ENCODE measurements around the gene SST.

DNA sequence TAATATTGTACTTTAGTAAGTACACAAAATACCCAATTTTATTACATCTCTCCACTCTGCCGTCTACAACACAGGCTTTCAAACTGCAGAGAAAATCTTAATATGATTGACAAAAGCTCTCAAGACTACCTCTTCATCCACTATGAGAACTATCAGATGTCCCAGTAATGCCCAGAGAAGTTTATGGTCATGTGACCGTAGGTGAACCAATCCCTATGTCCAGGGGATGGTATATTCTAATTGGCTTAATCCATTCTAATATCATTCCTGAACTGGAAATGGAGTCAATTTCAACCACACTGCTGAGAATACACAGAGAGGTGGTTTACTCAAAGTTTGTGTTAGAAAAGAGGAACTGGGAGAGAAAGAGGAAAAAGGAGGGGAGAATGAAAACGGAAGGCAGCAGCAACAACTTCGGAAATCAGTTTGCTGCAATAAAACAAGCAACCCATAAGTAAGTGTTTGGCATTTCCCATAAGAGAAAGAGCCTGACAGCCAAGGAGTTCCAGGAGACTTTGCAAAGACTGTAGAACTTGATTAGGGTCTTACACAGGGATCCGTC is 7.3 kb downstream of the SST start:
- TF ChIP-seq, protein P1, sequence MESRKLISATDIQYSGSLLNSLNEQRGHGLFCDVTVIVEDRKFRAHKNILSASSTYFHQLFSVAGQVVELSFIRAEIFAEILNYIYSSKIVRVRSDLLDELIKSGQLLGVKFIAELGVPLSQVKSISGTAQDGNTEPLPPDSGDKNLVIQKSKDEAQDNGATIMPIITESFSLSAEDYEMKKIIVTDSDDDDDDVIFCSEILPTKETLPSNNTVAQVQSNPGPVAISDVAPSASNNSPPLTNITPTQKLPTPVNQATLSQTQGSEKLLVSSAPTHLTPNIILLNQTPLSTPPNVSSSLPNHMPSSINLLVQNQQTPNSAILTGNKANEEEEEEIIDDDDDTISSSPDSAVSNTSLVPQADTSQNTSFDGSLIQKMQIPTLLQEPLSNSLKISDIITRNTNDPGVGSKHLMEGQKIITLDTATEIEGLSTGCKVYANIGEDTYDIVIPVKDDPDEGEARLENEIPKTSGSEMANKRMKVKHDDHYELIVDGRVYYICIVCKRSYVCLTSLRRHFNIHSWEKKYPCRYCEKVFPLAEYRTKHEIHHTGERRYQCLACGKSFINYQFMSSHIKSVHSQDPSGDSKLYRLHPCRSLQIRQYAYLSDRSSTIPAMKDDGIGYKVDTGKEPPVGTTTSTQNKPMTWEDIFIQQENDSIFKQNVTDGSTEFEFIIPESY (IDR thresholded peaks at IDR 0.05; ENCODE audit: extremely low read depth, insufficient replicate concordance, low read length) = no peak
- TF ChIP-seq, protein P2, sequence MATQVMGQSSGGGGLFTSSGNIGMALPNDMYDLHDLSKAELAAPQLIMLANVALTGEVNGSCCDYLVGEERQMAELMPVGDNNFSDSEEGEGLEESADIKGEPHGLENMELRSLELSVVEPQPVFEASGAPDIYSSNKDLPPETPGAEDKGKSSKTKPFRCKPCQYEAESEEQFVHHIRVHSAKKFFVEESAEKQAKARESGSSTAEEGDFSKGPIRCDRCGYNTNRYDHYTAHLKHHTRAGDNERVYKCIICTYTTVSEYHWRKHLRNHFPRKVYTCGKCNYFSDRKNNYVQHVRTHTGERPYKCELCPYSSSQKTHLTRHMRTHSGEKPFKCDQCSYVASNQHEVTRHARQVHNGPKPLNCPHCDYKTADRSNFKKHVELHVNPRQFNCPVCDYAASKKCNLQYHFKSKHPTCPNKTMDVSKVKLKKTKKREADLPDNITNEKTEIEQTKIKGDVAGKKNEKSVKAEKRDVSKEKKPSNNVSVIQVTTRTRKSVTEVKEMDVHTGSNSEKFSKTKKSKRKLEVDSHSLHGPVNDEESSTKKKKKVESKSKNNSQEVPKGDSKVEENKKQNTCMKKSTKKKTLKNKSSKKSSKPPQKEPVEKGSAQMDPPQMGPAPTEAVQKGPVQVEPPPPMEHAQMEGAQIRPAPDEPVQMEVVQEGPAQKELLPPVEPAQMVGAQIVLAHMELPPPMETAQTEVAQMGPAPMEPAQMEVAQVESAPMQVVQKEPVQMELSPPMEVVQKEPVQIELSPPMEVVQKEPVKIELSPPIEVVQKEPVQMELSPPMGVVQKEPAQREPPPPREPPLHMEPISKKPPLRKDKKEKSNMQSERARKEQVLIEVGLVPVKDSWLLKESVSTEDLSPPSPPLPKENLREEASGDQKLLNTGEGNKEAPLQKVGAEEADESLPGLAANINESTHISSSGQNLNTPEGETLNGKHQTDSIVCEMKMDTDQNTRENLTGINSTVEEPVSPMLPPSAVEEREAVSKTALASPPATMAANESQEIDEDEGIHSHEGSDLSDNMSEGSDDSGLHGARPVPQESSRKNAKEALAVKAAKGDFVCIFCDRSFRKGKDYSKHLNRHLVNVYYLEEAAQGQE (IDR thresholded peaks at IDR 0.05; ENCODE audit: low read depth) = no peak
- TF ChIP-seq, protein P3, sequence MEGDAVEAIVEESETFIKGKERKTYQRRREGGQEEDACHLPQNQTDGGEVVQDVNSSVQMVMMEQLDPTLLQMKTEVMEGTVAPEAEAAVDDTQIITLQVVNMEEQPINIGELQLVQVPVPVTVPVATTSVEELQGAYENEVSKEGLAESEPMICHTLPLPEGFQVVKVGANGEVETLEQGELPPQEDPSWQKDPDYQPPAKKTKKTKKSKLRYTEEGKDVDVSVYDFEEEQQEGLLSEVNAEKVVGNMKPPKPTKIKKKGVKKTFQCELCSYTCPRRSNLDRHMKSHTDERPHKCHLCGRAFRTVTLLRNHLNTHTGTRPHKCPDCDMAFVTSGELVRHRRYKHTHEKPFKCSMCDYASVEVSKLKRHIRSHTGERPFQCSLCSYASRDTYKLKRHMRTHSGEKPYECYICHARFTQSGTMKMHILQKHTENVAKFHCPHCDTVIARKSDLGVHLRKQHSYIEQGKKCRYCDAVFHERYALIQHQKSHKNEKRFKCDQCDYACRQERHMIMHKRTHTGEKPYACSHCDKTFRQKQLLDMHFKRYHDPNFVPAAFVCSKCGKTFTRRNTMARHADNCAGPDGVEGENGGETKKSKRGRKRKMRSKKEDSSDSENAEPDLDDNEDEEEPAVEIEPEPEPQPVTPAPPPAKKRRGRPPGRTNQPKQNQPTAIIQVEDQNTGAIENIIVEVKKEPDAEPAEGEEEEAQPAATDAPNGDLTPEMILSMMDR (IDR thresholded peaks at IDR 0.05 in 2 of 3, conservative IDR thresholded peaks at IDR 0.05 in 1 of 3; ENCODE audit: borderline replicate concordance in 1 of 3, insufficient read depth in 1 of 3, low read depth in 2 of 3, low read length in 2 of 3) = no peak
- TF ChIP-seq POLR2AphosphoS5 (IDR thresholded peaks at IDR 0.05; ENCODE audit: low read depth, low read length) = no peak
- no peak for TF ChIP-seq POLR2A (IDR thresholded peaks at IDR 0.05; ENCODE audit: borderline replicate concordance, extremely low read depth, insufficient read depth, insufficient read length)
- TF ChIP-seq YY1 (IDR thresholded peaks at IDR 0.05; ENCODE audit: extremely low read depth, insufficient replicate concordance, low read depth, low read length) = no peak
- no peak for TF ChIP-seq EZH2phosphoT487 (IDR thresholded peaks at IDR 0.05; ENCODE audit: borderline replicate concordance)
- no peak for TF ChIP-seq RAD21 (IDR thresholded peaks at IDR 0.05; ENCODE audit: low read depth)
- TF ChIP-seq, protein P4, sequence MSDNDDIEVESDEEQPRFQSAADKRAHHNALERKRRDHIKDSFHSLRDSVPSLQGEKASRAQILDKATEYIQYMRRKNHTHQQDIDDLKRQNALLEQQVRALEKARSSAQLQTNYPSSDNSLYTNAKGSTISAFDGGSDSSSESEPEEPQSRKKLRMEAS (IDR thresholded peaks at IDR 0.05) = no peak
- no peak for TF ChIP-seq SIN3A (IDR thresholded peaks at IDR 0.05; ENCODE audit: low read depth)
- no peak for TF ChIP-seq SRF (IDR thresholded peaks at IDR 0.05; ENCODE audit: low read depth)
- TF ChIP-seq FOSL1 (IDR thresholded peaks at IDR 0.05; ENCODE audit: low read depth) = no peak
